Stimulated activated naive CD8-positive, alpha-beta T cell treated with anti-CD3 and anti-CD28 coated beads, Interleukin-15, amount 100 ng/mL, for 72 hours (primary cell): Measurements from ENCODE around the gene KRTAP3-2.
"Not testable (repeated sequence)": the region's sequence is repeated elsewhere in the genome, so short reads cannot be mapped to it uniquely, and the experiment has no call there.

Source experiments
- ATAC-seq: fragments of 150-1000 bp; cut with Tn5 transposase; 2 replicates; pipeline ENCODE4 v1.10.0; 2021; ENCODE audit warnings: mild to moderate bottlenecking, moderate library complexity
- DNase-seq, 2 donors: peaks; one replicate each; pipeline ENCODE4 v3.0.0; 2021 to 2022
- H3K27ac Mint-ChIP-seq, 2 donors: one replicate each; pipeline ENCODE4 v1.8.0; 2022; ENCODE audit warnings: mild to moderate bottlenecking in 2 of 2, mixed read lengths in 2 of 2, moderate library complexity in 2 of 2
- H3K27me3 Mint-ChIP-seq: one replicate; pipeline ENCODE4 v1.8.0; 2022; ENCODE audit warnings: mixed read lengths
- H3K4me1 Mint-ChIP-seq: one replicate; pipeline ENCODE4 v1.8.0; 2022; ENCODE audit warnings: mild to moderate bottlenecking, mixed read lengths
- H3K4me3 Mint-ChIP-seq, 2 donors: one replicate each; pipeline ENCODE4 v1.8.0; 2022; ENCODE audit warnings: mild to moderate bottlenecking in 2 of 2, mixed read lengths in 2 of 2, moderate library complexity in 1 of 2
- H3K9me3 Mint-ChIP-seq, 2 donors: one replicate each; pipeline ENCODE4 v1.8.0; 2022; ENCODE audit warnings: mixed read lengths in 2 of 2

The KRTAP3-2 gene

DNA sequence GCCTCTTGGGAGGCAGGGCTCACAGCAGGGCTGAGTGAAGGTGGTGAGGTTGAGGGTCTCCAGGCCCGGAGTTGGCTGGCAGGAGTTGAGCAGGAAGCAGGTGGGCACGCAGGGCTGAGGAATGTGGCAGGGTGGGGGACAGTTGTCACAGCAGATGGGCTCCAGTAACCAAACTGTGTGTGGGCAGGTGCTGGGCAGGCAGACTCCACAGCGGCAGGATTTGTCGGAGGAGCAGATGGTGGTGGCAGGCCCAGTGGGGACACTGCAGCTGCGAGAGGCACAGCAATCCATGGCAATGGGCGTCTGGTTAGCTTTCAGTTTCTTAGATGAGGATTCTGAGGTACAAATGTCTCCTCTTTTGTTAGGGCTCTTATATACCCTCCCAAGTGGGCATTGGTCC, at the start of gene KRTAP3-2:
TSS of gene KRTAP3-2 (minus strand) at position 344 of the 400 bp plus-strand sequence. CDS start at position 291, 53 bp downstream.
- not testable (repeated sequence) for H3K9me3 Mint-ChIP-seq, H3K27ac Mint-ChIP-seq, DNase-seq, H3K4me3 Mint-ChIP-seq, H3K4me1 Mint-ChIP-seq, ATAC-seq
- peaks cover 31% of the 10 kb centered on the region for H3K27me3 Mint-ChIP-seq

DNA sequence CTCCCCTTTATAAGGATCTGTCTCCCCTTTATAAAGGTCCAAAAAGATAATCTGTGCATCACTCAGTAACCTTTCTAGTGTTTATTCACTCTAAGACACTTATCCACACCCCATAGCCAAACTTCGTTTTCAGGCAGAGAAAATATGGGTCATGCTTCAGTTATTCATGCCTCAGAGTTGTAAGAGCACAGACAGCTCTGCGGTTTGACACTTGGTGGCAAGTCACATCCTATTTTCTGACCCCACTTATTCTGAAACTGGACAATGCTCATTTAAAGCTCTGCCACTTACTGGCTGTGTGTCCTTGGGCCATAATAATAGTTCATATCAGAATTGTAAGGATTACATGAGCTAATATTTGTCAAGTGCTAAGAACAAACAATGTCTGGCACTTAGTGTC, 49.4 kb upstream of the KRTAP3-2 start:
- no peak overlapping the region for H3K27ac Mint-ChIP-seq
- H3K27me3 Mint-ChIP-seq, result peaks cover 36% of the 10 kb centered on the region
- H3K4me3 Mint-ChIP-seq, result no peak overlapping the region
- ATAC-seq, result no peak
- no peak for DNase-seq
- H3K4me1 Mint-ChIP-seq, result peaks cover 2% of the 10 kb centered on the region
- H3K9me3 Mint-ChIP-seq, result no peaks in the 10 kb centered on the region

DNA sequence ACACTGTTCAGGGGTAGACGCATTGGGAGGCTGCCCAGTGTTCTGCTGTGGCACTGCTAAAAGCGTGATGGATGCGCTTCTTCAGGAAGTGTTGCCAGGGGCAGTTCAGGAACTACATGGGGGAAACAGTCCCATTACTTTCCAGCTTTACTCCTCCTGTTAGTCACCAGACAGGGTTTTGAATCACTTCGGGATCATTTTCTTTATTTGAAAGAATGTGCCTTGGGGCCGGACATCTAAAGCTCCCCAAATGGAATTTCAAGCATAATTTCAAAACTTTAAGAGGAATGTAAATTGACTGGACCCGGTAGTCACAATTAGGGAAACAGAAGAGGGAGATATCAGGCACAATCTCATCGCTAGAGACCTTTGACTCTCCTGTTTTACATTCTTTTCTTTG, 48.7 kb upstream of the KRTAP3-2 start:
- peaks cover 4% of the 10 kb centered on the region in 2 donors for H3K9me3 Mint-ChIP-seq
- no peak overlapping the region for H3K4me3 Mint-ChIP-seq
- no peak overlapping the region for H3K27ac Mint-ChIP-seq
- ATAC-seq (no peak), DNase-seq (no peak)
- peaks cover 7% of the 10 kb centered on the region for H3K4me1 Mint-ChIP-seq
- peaks cover 36% of the 10 kb centered on the region for H3K27me3 Mint-ChIP-seq

DNA sequence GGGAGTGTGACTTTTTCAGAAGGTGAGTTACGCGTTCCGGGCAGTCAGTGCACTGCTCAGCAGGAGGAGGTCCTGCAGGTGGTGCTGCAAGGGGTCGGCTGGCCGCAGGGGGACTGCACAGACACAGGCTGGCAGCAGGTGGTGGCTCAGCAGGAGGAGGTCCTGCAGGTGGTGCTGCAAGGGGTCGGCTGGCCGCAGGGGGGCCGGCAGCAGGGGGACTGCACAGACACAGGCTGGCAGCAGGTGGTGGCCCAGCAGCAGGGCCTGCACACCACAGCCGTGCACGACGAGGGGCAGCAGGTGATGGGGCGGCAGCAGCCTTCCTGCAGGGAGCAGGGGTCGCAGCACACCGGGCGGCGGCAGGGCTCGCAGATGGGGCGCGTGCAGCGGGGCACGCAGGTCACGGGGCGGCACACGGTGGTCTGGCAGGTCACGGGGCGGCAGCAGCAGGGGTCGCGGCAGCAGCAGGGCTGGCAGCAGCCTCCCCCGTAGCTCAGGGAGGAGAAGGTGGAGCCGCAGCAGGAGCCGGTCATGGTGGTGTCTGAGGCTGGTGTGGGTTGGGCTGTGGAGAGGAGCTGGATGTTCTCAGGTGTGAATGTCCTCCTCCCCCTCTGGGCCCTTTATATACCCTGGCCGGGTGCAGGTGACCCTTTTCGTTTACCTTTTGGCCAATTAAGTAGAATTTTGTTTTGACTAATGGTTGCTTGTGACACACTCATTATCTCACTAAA, 47.2 kb upstream of the KRTAP3-2 start, which contains the start of gene KRTAP2-1:
TSS of gene KRTAP2-1 (minus strand) at position 582 of the 731 bp plus-strand sequence. CDS start at position 533, 49 bp downstream.
- peaks cover 36% of the 10 kb centered on the region for H3K27me3 Mint-ChIP-seq
- H3K4me1 Mint-ChIP-seq, DNase-seq, ATAC-seq, H3K27ac Mint-ChIP-seq, H3K4me3 Mint-ChIP-seq, H3K9me3 Mint-ChIP-seq: not testable (repeated sequence)

GRCh38 chr17:41042953-41043352, 43.2 kb upstream of the KRTAP3-2 start:
- Mint-ChIP-seq H3K27ac (no peak overlapping the region), H3K9me3 (peaks cover 6 to 7% of the 10 kb centered on the region in 2 donors), H3K27me3 (peaks cover 16% of the 10 kb centered on the region), H3K4me3 (no peak overlapping the region), H3K4me1 (peaks cover 7% of the 10 kb centered on the region)
- no peak for ATAC-seq
- no peak for DNase-seq

DNA sequence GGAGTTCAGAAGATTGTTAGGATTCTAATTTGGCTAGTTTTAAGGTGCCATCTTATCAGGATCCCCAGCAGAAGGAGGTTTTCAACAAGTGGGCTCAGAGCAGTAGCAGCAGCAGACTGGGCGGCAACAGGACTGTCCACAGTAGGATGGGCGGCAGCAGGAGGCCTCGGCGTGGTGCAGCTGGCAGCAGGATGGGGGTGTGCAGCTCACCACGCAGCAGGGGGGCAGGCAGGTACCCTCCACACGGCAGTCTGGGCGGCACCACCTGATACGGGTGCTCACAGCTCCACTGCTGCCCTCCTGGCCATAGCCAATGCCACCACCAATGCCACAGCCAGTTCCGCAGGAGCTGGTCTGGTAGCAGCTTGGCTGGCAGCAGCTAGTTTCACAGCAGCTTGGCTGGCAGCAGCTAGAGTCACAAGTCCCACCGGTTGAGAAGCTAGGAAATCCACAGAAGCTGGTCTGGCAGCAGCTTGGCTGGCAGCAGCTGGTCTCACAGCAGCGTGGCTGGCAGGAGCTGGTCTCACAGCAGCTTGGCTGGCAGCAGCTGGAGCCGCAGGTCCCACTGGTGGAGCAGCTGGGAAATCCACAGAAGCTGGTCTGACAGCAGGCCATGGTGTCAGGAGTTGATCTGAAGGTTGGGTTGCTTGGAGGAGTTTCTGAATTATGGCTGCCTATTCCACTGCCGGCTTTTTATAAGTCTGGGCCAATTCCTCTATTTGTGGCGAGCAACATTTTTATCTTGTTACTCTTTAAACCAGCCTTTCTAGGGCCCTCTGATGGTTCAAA, 41.3 kb upstream of the KRTAP3-2 start, which contains the start of gene KRTAP1-1:
TSS of gene KRTAP1-1 (minus strand) at position 668 of the 789 bp plus-strand sequence. CDS start at position 615, 53 bp downstream.
- not testable (repeated sequence) for DNase-seq, H3K4me1 Mint-ChIP-seq, H3K27me3 Mint-ChIP-seq, H3K4me3 Mint-ChIP-seq, ATAC-seq, H3K9me3 Mint-ChIP-seq, H3K27ac Mint-ChIP-seq

GRCh38 chr17:41037853-41038350, 38.2 kb upstream of the KRTAP3-2 start:
- no peaks in the 10 kb centered on the region for H3K27me3 Mint-ChIP-seq
- H3K4me1 Mint-ChIP-seq, result no peaks in the 10 kb centered on the region
- no peaks in the 10 kb centered on the region for H3K9me3 Mint-ChIP-seq
- no peak for ATAC-seq
- no peak overlapping the region for H3K4me3 Mint-ChIP-seq
- H3K27ac Mint-ChIP-seq, result no peak overlapping the region
- no peak for DNase-seq

GRCh38 chr17:41034346-41034935, 34.7 kb upstream of the KRTAP3-2 start, which contains the start of gene KRTAP1-3:
Gene KRTAP1-3 (minus strand): TSS chr17:41034874. CDS start chr17:41034821, 53 bp downstream.
- H3K4me1 Mint-ChIP-seq, H3K9me3 Mint-ChIP-seq, DNase-seq, H3K27me3 Mint-ChIP-seq, ATAC-seq, H3K27ac Mint-ChIP-seq, H3K4me3 Mint-ChIP-seq: not testable (repeated sequence)

GRCh38 chr17:41029633-41030245, 30.0 kb upstream of the KRTAP3-2 start, which contains the start of gene KRTAP1-4:
Gene KRTAP1-4 (minus strand): TSS chr17:41030195. CDS start chr17:41030078, 117 bp downstream.
- ATAC-seq (no peak), DNase-seq (no peak)
- Mint-ChIP-seq H3K27me3 (no peaks in the 10 kb centered on the region), H3K4me1 (peaks cover 5% of the 10 kb centered on the region), H3K9me3 (no peaks in the 10 kb centered on the region), H3K4me3 (no peak within 1 kb of the TSS), H3K27ac (no peak within 1 kb of the TSS)

- Mint-ChIP-seq H3K4me1 (peaks cover 7% of the 10 kb centered on the region), H3K27ac (no peak within 1 kb of the TSS), H3K27me3 (no peaks in the 10 kb centered on the region), H3K9me3 (no peaks in the 10 kb centered on the region), H3K4me3 (no peak within 1 kb of the TSS)
- ATAC-seq, result no peak
- no peak for DNase-seq
Observed at GRCh38 chr17:41026715-41027471, 27.2 kb upstream of the KRTAP3-2 start, which contains the start of gene KRTAP1-5. Gene KRTAP1-5 (minus strand): TSS chr17:41027208. CDS start chr17:41027155, 53 bp downstream.

DNA sequence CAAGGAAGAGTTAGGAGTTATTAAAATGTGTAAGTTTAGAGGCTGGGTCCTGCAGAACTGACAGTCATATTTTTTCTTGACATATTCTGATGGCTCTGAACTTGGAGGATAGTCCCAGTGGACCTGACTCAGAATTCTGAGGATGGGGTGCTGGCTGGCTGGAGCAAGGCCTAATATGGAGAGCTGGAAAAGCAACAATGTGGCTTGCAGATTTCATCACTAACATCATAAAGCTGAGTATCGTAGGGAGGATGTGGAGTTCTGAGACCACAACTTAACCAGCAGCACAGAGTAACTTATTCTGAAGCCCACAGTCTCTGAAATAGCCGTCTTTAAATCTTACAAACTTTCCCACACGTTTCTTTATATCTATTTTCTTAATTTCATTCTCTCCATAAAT, 25.0 kb upstream of the KRTAP3-2 start:
- DNase-seq (no peak), ATAC-seq (no peak)
- Mint-ChIP-seq H3K27me3 (no peaks in the 10 kb centered on the region), H3K27ac (no peak overlapping the region), H3K4me1 (peaks cover 7% of the 10 kb centered on the region), H3K4me3 (no peak overlapping the region), H3K9me3 (no peaks in the 10 kb centered on the region)

DNA sequence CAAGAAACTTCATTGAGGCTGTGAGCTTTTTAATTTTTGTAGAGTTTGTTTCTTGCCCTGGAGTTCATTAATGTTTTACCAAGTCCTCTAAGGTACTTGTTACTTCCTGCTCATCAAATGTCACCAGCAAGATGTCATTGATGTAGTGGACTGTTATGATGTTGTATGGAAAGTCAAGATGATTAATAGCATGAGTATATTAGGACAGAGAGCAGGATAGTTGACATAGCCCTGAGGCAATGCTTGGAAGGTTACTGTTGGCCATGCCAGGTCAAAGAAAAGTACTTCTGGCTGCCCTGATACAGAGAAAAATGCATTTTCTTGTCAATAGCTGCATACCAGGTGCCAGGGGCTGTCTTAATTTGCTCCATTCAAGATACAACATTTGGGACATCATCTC, 20.6 kb upstream of the KRTAP3-2 start:
- DNase-seq (no peak), ATAC-seq (no peak)
- Mint-ChIP-seq H3K27ac (no peak overlapping the region), H3K9me3 (no peaks in the 10 kb centered on the region), H3K27me3 (no peaks in the 10 kb centered on the region), H3K4me1 (peaks cover 7% of the 10 kb centered on the region), H3K4me3 (no peak overlapping the region)

DNA sequence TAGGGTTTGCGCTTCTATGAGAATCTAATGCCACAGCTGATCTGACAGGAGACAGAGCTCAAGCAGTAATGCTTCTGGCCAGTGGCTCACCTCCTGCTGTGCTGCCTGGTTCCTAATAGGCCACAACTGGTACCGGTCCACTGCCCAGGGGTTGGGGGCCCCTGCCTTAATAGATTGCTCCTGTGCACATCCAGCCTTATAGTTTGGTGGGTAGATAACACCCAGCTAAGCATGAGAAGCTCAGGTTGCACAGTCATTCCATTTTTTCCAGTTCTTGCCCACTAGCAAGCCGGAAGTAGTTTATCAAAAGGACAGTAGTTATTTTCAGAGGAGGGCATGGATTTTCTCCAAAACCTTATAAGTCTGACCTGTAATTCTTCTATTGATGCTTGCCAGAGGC, 19.7 kb upstream of the KRTAP3-2 start:
- no peak for ATAC-seq
- DNase-seq, result no peak
- Mint-ChIP-seq H3K4me1 (no peaks in the 10 kb centered on the region), H3K27me3 (no peaks in the 10 kb centered on the region), H3K27ac (no peak overlapping the region), H3K9me3 (no peaks in the 10 kb centered on the region), H3K4me3 (no peak overlapping the region)

DNA sequence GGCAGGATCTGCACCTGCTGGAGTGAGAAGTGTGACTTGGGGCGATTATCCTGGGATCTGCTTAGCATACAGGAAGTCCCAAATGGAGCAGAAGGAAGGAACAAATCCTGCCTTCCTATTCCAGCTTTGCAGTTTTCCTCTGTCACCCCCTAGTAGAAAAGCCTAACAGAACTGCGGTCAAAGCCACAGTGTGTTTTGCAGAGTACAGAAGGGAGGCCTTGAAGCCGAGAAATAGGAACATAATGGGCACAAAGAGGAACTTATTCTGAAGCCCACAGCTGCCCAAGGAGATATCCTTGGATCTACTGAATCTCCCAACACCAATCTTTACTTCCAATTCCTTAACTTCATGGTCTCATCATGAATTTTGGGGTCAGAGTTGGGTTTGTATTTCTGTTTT, 18.8 kb upstream of the KRTAP3-2 start:
- DNase-seq, result no peak
- Mint-ChIP-seq H3K27ac (no peak overlapping the region), H3K4me3 (no peak overlapping the region), H3K4me1 (no peaks in the 10 kb centered on the region), H3K9me3 (no peaks in the 10 kb centered on the region), H3K27me3 (no peaks in the 10 kb centered on the region)
- ATAC-seq, result no peak
